Prostate gland (tissue), 2 donors: Measurements from ENCODE around the gene ADARB2. TPM values are rescaled to one million over a fixed set of nuclear protein-coding genes. Genes with fewer than 3 reads are reported as not detected.

Source experiments
- DNase-seq: peaks from one replicate; pipeline ENCODE4 v3.0.0-alpha.2; 2019; ENCODE audit warnings: low spot score
- H3K27ac ChIP-seq, 2 donors: fragments of 200-600 bp; sonication (generic); 2 replicates each; pipeline ENCODE4 v1.5.1; 2017 to 2019
- H3K27me3 ChIP-seq: fragments of 200-600 bp; sonication (generic); replicated peaks from 2 replicates; pipeline ENCODE4 v1.5.1; 2019; ENCODE audit not compliant: insufficient read depth
- H3K36me3 ChIP-seq, 2 donors: fragments of 200-600 bp; sonication (generic); 1 replicate in 1 of 2; 2 replicates in 1 of 2; pipeline versions ENCODE4 v1.5.1 to v1.8.1; 2017 to 2019
- H3K4me1 ChIP-seq: fragments of 200-600 bp; sonication (generic); replicated peaks from 2 replicates; pipeline ENCODE4 v1.5.1; 2019
- H3K4me3 ChIP-seq, 2 donors: fragments of 200-600 bp; sonication (generic); 2 replicates each; pipeline ENCODE4 v1.5.1; 2017 to 2019
- H3K9me3 ChIP-seq: fragments of 200-600 bp; sonication (generic); 2 replicates; pipeline ENCODE4 v1.5.1; 2017
- POLR2A ChIP-seq: fragments of 450-650 bp; IDR thresholded peaks from one replicate; pipeline ENCODE4 v1.6.1; 2016; ENCODE audit warnings: antibody characterized with exemption, mild to moderate bottlenecking
- POLR2AphosphoS5 ChIP-seq: sonication (generic); formaldehyde crosslinking; IDR thresholded peaks from one replicate; pipeline ENCODE4 v1.6.1; 2017; ENCODE audit warnings: antibody characterized with exemption
- WGBS: methylation state at CpG from one replicate; pipeline ENCODE4 v1.1.5; 2018; 5-methylcytosine and 5-hydroxymethylcytosine counted together
- intact Hi-C: fragments of 100-400 bp; cut with DNase I; formaldehyde crosslinking; loops from one replicate; pipeline ENCODE4 v1.14.2; 2022
- total RNA-seq, 2 donors: library from RNA; depleted of rRNA; stranded (reverse); fragments of >200 nt; gene quantifications; one replicate each; pipeline ENCODE4 v1.1.0, GENCODE V29; 2016
- TF ChIP-seq, protein P1 (sequence below), 4 experiments: fragments of 200-600 bp in 2 of 4; fragments of 450-650 bp in 2 of 4; sonication (generic) in 2 of 4; IDR thresholded peaks; 1 replicate in 3 of 4; 2 replicates in 1 of 4; pipeline ENCODE4 v1.5.1; 2016 to 2019; ENCODE audit warnings: antibody characterized with exemption in 4 of 4, mild to moderate bottlenecking in 2 of 4, moderate library complexity in 2 of 4

ADARB2 gene
- total RNA-seq, 2 donors from 2014 or later, result 0.36 to 10.5 TPM

DNA sequence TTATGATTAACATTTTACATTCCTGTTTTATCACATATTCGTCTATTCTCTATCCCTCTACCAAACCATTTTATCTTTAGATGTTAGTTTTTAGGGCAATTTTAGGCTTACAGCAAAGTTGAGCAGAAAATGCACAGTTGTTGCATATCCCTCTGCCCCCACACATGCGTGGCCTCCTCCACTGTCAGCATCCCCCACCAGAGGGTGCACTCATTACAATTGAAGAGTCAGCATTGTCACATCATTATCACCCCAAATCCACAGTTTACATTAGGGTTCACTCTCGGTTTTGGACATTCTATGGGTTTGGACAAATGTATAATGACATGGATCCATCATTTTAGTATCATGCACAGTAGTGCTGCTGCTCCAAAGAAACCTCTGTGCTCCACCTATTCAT is 594.7 kb downstream of the ADARB2 start:
- Histone ChIP-seq H3K4me1 (no peaks in the 10 kb centered on the region), H3K9me3 (no peaks in the 10 kb centered on the region), H3K27me3 (no peaks in the 10 kb centered on the region), H3K27ac (no peak overlapping the region), H3K36me3 (no peaks in the 10 kb centered on the region), H3K4me3 (no peak overlapping the region)
- DNase-seq, result no peak
- intact Hi-C loops, result no loop called here
- 58% methylated on average over 3 of the region's 3 CpGs for WGBS
- TF ChIP-seq POLR2A (no peak), POLR2AphosphoS5 (no peak)
- TF ChIP-seq, protein P1, sequence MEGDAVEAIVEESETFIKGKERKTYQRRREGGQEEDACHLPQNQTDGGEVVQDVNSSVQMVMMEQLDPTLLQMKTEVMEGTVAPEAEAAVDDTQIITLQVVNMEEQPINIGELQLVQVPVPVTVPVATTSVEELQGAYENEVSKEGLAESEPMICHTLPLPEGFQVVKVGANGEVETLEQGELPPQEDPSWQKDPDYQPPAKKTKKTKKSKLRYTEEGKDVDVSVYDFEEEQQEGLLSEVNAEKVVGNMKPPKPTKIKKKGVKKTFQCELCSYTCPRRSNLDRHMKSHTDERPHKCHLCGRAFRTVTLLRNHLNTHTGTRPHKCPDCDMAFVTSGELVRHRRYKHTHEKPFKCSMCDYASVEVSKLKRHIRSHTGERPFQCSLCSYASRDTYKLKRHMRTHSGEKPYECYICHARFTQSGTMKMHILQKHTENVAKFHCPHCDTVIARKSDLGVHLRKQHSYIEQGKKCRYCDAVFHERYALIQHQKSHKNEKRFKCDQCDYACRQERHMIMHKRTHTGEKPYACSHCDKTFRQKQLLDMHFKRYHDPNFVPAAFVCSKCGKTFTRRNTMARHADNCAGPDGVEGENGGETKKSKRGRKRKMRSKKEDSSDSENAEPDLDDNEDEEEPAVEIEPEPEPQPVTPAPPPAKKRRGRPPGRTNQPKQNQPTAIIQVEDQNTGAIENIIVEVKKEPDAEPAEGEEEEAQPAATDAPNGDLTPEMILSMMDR (IDR thresholded peaks at IDR 0.05), result no peak

DNA sequence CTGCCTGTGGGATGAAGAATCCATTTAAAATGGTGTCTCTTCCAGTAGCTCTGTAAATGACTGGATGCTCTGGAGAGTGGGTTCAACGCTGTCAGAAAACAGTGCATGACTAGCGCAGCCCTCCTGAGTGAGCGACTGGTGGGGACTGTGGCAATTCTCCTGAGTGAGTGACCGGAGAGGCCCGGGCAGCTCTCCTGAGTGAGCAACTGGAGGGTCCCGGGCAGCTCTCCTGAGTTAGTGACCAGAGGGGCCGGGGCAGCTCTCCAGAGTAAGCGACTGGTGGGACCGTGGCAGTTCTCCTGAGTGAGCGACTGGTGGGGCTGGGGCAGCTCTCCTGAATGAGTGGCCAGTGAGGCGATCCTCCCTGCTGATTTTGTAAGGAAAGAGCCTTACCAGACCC is 595.6 kb downstream of the ADARB2 start:
- TF ChIP-seq POLR2A (no peak), POLR2AphosphoS5 (no peak)
- TF ChIP-seq, protein P1 (IDR thresholded peaks at IDR 0.05), result no peak
- Histone ChIP-seq H3K27ac (no peak overlapping the region), H3K4me3 (no peak overlapping the region), H3K9me3 (no peaks in the 10 kb centered on the region), H3K27me3 (no peaks in the 10 kb centered on the region), H3K4me1 (no peaks in the 10 kb centered on the region), H3K36me3 (no peaks in the 10 kb centered on the region)
- intact Hi-C loops, result no loop called here
- WGBS, result 95% methylated on average over 11 of the region's 11 CpGs
- DNase-seq, result no peak

DNA sequence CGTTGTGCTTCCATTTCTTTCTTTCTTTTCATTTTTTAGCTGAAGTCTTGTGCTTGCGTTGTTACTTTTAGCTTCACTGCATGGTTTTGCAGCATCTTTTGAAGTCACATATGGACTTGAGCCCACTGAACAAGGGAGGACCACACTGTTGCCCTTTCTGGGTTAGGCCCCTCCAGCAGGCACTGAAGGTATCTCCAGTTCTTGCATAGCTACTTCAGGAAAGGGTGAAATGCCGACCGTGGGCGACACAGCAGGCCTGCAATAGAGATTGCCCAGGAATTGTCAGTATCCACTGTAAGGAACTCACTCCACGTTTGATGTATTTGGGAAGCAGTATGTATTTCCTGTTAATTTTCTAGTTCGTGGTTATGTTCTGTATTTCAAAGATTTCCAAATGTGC is 596.1 kb downstream of the ADARB2 start:
- no peaks in the 10 kb centered on the region for H3K4me1 ChIP-seq
- 71% methylated on average over 7 of the region's 7 CpGs for WGBS
- intact Hi-C loops, result no loop called here
- no peak overlapping the region for H3K4me3 ChIP-seq
- no peaks in the 10 kb centered on the region for H3K9me3 ChIP-seq
- TF ChIP-seq, protein P1 (IDR thresholded peaks at IDR 0.05), result no peak
- no peak for TF ChIP-seq POLR2AphosphoS5
- TF ChIP-seq POLR2A, result no peak
- H3K27me3 ChIP-seq, result no peaks in the 10 kb centered on the region
- DNase-seq, result no peak
- H3K27ac ChIP-seq, result no peak overlapping the region
- no peaks in the 10 kb centered on the region for H3K36me3 ChIP-seq

DNA sequence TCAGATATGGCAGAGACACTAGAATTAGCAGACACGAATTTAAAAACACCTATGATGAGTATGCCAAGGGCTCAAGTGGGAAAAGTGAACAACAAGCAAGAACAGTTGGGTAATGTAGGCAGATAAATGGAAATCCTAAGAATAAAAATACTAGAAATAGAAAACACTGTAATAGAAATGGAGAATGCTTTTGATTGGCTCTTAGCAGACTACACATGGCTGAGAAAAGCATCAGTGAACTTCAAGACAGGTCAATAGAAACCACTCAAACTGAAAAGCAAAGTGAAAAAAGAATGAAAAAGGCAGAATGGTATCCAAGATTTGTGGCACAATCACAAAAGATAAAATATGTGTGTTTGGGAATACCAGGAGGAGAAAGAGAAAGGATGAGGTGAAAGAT is 598.8 kb downstream of the ADARB2 start:
- TF ChIP-seq POLR2AphosphoS5 (no peak), POLR2A (no peak)
- TF ChIP-seq, protein P1 (IDR thresholded peaks at IDR 0.05), result no peak
- Histone ChIP-seq H3K9me3 (no peaks in the 10 kb centered on the region), H3K4me3 (no peak overlapping the region), H3K27ac (no peak overlapping the region), H3K36me3 (no peaks in the 10 kb centered on the region), H3K4me1 (no peaks in the 10 kb centered on the region), H3K27me3 (no peaks in the 10 kb centered on the region)
- intact Hi-C loops, result no loop called here
- no peak for DNase-seq
- 97% methylated on average over 1 of the region's 1 CpG for WGBS

DNA sequence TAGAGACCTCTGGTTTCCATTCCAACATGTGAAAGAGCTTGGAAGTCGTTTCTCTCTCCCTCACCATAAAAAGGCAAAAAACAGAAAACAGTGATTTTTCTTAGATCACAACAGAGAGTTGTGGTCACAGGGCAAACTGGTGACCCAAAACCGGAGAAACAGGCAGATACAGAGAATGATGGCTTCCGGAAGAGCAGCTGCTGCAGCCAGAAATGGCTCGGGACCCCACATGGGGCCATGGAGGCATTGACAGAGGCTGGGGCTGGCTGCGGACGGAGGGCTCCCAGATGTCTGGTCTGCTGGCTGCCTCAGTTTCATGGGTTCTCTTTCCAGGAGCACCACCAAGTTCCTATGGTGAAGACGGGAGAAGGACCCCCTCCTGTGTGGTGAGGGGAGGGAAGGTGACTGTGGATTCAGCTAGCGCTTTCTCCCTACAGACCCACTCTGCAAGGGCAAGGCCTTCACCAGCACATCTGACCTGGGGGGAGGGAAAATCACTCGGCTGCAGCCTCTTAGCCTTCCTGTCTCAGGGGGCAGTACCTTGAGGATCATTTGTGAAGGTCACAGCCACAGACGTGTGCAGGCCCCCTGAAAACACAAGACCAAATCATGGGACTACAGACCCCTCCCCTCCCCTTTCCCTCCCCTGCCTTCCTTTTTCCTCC is 599.7 kb downstream of the ADARB2 start:
- H3K36me3 ChIP-seq, result no peaks in the 10 kb centered on the region
- no peaks in the 10 kb centered on the region for H3K27me3 ChIP-seq
- no peak for TF ChIP-seq POLR2A
- TF ChIP-seq, protein P1 (IDR thresholded peaks at IDR 0.05), result no peak
- no peak for TF ChIP-seq POLR2AphosphoS5
- intact Hi-C loops, result no loop called here
- no peak overlapping the region for H3K4me3 ChIP-seq
- no peak for DNase-seq
- no peaks in the 10 kb centered on the region for H3K4me1 ChIP-seq
- H3K9me3 ChIP-seq, result no peaks in the 10 kb centered on the region
- no peak overlapping the region for H3K27ac ChIP-seq
- WGBS, result 77% methylated on average over 9 of the region's 10 CpGs
